Heart left ventricle (tissue), 16 donors: ENCODE measurements around the gene SIX2. TPM values are rescaled to one million over a fixed set of nuclear protein-coding genes. Genes with fewer than 3 reads are reported as not detected.

Experiments used
- ATAC-seq, 4 donors: fragments of 200-7000 bp; cut with Tn5 transposase; one replicate each; pipeline ENCODE4 v1.9.1; 2020 to 2022; ENCODE audit warnings: moderate library complexity in 4 of 4, mild to moderate bottlenecking in 3 of 4, moderate number of reproducible peaks in 1 of 4
- DNase-seq, 5 donors: peaks; one replicate each; pipeline ENCODE4 v3.0.0-alpha.2; 2020
- H3K27ac ChIP-seq, 12 donors: fragments of 200-600 bp; sonication (generic) in 4 of 12; one replicate each; pipeline versions ENCODE4 v1.5.0 to v1.8.0; 2016 to 2022; ENCODE audit warnings: mild to moderate bottlenecking in 2 of 12
- H3K27me3 ChIP-seq, 9 donors: fragments of 200-600 bp; sonication (generic) in 2 of 9; one replicate each; pipeline versions ENCODE4 v1.5.1 to v1.8.0; 2016 to 2022; ENCODE audit warnings: mild to moderate bottlenecking in 3 of 9
- H3K36me3 ChIP-seq, 9 donors: fragments of 200-600 bp; sonication (generic) in 2 of 9; one replicate each; pipeline versions ENCODE4 v1.5.0 to v1.8.0; 2018 to 2022; ENCODE audit warnings: mild to moderate bottlenecking in 2 of 9
- H3K4me1 ChIP-seq, 12 donors: fragments of 200-600 bp; sonication (generic) in 4 of 12; one replicate each; pipeline versions ENCODE4 v1.5.0 to v1.8.0; 2016 to 2022; ENCODE audit warnings: mild to moderate bottlenecking in 3 of 12
- H3K4me3 ChIP-seq, 12 donors: fragments of 200-600 bp; sonication (generic) in 4 of 12; one replicate each; pipeline versions ENCODE4 v1.5.0 to v1.8.0; 2017 to 2022; ENCODE audit warnings: mild to moderate bottlenecking in 9 of 12, moderate library complexity in 4 of 12
- H3K9me3 ChIP-seq, 12 donors: fragments of 200-600 bp; sonication (generic) in 4 of 12; one replicate each; pipeline versions ENCODE4 v1.5.0 to v1.8.0; 2016 to 2022; ENCODE audit warnings: mild to moderate bottlenecking in 1 of 12
- CTCF ChIP-seq, 12 donors: fragments of 200-600 bp; sonication (generic) in 4 of 12; IDR thresholded peaks; one replicate each; pipeline versions ENCODE4 v1.5.0 to v1.8.0; 2018 to 2022; ENCODE audit warnings: antibody characterized with exemption in 12 of 12, mild to moderate bottlenecking in 5 of 12
- POLR2A ChIP-seq, 2 donors: fragments of 450-650 bp; IDR thresholded peaks; one replicate each; pipeline ENCODE4 v1.6.1; 2017; ENCODE audit warnings: antibody characterized with exemption in 2 of 2, mild to moderate bottlenecking in 2 of 2, moderate library complexity in 2 of 2
- WGBS, 4 donors: extraction: QIAGEN DNeasy Blood & Tissue Kit in 2 of 4; methylation state at CpG; one replicate each; pipeline versions ENCODE4 v1.1.5 to v1.1.7; 2013 to 2018; 5-methylcytosine and 5-hydroxymethylcytosine counted together
- intact Hi-C, 10 donors: fragments of 100-400 bp; cut with DNase I; formaldehyde crosslinking; loops; one replicate each; pipeline versions ENCODE4 v1.11.1 to v1.14.2; 2022
- polyA plus RNA-seq, 2 donors: library from polyadenylated mRNA; stranded (reverse); fragments of 200-250 nt; gene quantifications; one replicate each; pipeline ENCODE4 v1.2.3, GENCODE V29; 2013
- total RNA-seq, 9 donors: library from RNA; depleted of rRNA in 2 of 9; stranded (reverse); fragments of >200 nt in 2 of 9; fragmentation: NEBNext Ultra II Directional in 3 of 9; extraction: Animal tissue kit (Norgen Biotek cat#: 25700) in 3 of 9; gene quantifications; one replicate each; pipeline versions ENCODE4 v1.1.0 to v1.2.4, GENCODE V29; 2016 to 2023
- donor health status: ischemic (EF 13 %, LVEDD 7.1; RV severe dilation, severe dysfunction).
- donor health status: healthy with polysubstance abuse.
- donor health status: DM: no; HTN: yes; CAD: no.
- donor health status: DM: no; HTN: no; CAD: no.
- donor health status: ischemic (EF 25% LVEDD 6.9; RV normal size, moderate dysfunction).
- donor health status: ischemic (EF 25% LVEDD 5.7; RV mildly dilated, moderate dysfunction).
- donor health status: healthy.
- donor health status: DM: yes; HTN: yes; CAD: no.
- donor health status: ischemic (EF 35%, LVEDD 5.7; RV mildly dilated, moderate dysfunction).
- donor health status: nonischemic (EF 11% LVEDD 7.7; RV severe dilation, severe dysfunction).
- donor health status: DM: yes; HTN: yes; CAD: no.
- donor health status: PGD.
- donor health status: ischemic (EF 29% LVEDD 5.4; RV normal size, mild dysfunction).
- donor health status: nonischemic (EF 23%, LVEDD 6.1; RV moderate dilation, normal function).

SIX2 gene
- total and polyA plus RNA-seq, 11 donors, result 0.32 to 2.0 (median 0.99) TPM

GRCh38 chr2:45028276-45028675 is 19.0 kb upstream of the SIX2 start:
- 89 to 100% (median 97%) methylated on average over 1 of the region's 1 CpG for WGBS, 4 donors
- Histone ChIP-seq H3K4me1 (peaks cover 0 to 7% (median 0%) of the 10 kb centered on the region in 12 donors), H3K36me3 (no peaks in the 10 kb centered on the region), H3K27ac (no peak overlapping the region), H3K4me3 (no peak overlapping the region), H3K27me3 (peaks cover 0 to 5% (median 0%) of the 10 kb centered on the region in 9 donors), H3K9me3 (no peaks in the 10 kb centered on the region)
- TF ChIP-seq CTCF (IDR thresholded peaks at IDR 0.05) (no peak), POLR2A (IDR thresholded peaks at IDR 0.05) (no peak)
- DNase-seq (no peak), ATAC-seq (no peak)
- intact Hi-C loops, result no loop called here

GRCh38 chr2:45026924-45027450 is 17.7 kb upstream of the SIX2 start:
- 72 to 80% (median 75%) methylated on average over 4 of the region's 4 CpGs for WGBS, 4 donors
- ATAC-seq (no peak), DNase-seq (no peak)
- Histone ChIP-seq H3K27ac (no peak overlapping the region), H3K4me1 (peaks cover 0 to 7% (median 0%) of the 10 kb centered on the region in 12 donors), H3K9me3 (no peaks in the 10 kb centered on the region), H3K27me3 (peaks cover 0 to 5% (median 0%) of the 10 kb centered on the region in 9 donors), H3K36me3 (no peaks in the 10 kb centered on the region), H3K4me3 (no peak overlapping the region)
- intact Hi-C loops, result no loop called here
- no peak for TF ChIP-seq POLR2A (IDR thresholded peaks at IDR 0.05)
- no peak for TF ChIP-seq CTCF (IDR thresholded peaks at IDR 0.05)

GRCh38 chr2:45024600-45025291 is 15.5 kb upstream of the SIX2 start:
- 59 to 66% (median 63%) methylated on average over 7 of the region's 7 CpGs for WGBS, 4 donors
- intact Hi-C loops, result no loop called here
- H3K36me3 ChIP-seq, result no peaks in the 10 kb centered on the region
- peak in 3 of 4 donors; percentile 47 to 71 (median 59) for ATAC-seq
- peaks cover 0 to 7% (median 0%) of the 10 kb centered on the region in 9 donors for H3K27me3 ChIP-seq
- no peak overlapping the region for H3K4me3 ChIP-seq
- H3K4me1 ChIP-seq, result peaks cover 0 to 7% (median 0%) of the 10 kb centered on the region in 12 donors
- no peak overlapping the region for H3K27ac ChIP-seq
- peak in 1 of 5 donors; percentile 57 for DNase-seq
- TF ChIP-seq CTCF (IDR thresholded peaks at IDR 0.05), result no peak
- no peak for TF ChIP-seq POLR2A (IDR thresholded peaks at IDR 0.05)
- H3K9me3 ChIP-seq, result no peaks in the 10 kb centered on the region

- ATAC-seq (no peak), DNase-seq (no peak)
- Histone ChIP-seq H3K9me3 (no peaks in the 10 kb centered on the region), H3K4me3 (no peak overlapping the region), H3K4me1 (peaks cover 0 to 7% (median 0%) of the 10 kb centered on the region in 12 donors), H3K27ac (no peak overlapping the region), H3K27me3 (peaks cover 0 to 13% (median 0%) of the 10 kb centered on the region in 9 donors), H3K36me3 (no peaks in the 10 kb centered on the region)
- intact Hi-C loops, result no loop called here
- 76 to 86% (median 83%) methylated on average over 3 to 5 of the region's 5 CpGs for WGBS, 4 donors
- no peak for TF ChIP-seq CTCF (IDR thresholded peaks at IDR 0.05)
- TF ChIP-seq POLR2A (IDR thresholded peaks at IDR 0.05), result no peak
Observed at GRCh38 chr2:45024097-45024496, 14.8 kb upstream of the SIX2 start.
